Islet of Langerhans (tissue), 1 donor: Measurements from ENCODE around the gene PAIP2.
"Not testable (repeated sequence)": the region's sequence is repeated elsewhere in the genome, so short reads cannot be mapped to it uniquely, and the experiment has no call there.

Source experiments
- FAIRE-seq: peaks from one replicate; lab custom pipeline; 2011; peaks lifted over from hg19 to GRCh38; lab: Jason Lieb, UNC

PAIP2 gene

GRCh38 chr5:139392678-139393496 lies 51.2 kb downstream of the PAIP2 start:
- no peak for FAIRE-seq

GRCh38 chr5:139393497-139394122 lies 52.0 kb downstream of the PAIP2 start:
- no peak for FAIRE-seq

GRCh38 chr5:139394123-139394653 lies 52.5 kb downstream of the PAIP2 start:
- no peak for FAIRE-seq

GRCh38 chr5:139394654-139395566 lies 53.3 kb downstream of the PAIP2 start, which contains the start of gene PROB1:
Gene PROB1 (minus strand): TSS chr5:139395104. CDS start chr5:139395081, 23 bp downstream.
- no peak for FAIRE-seq

- no peak for FAIRE-seq
These were observed 54.4 kb downstream of the PAIP2 start for GRCh38 chr5:139395844-139396640.

- FAIRE-seq, result no peak
These were observed 55.0 kb downstream of the PAIP2 start for GRCh38 chr5:139396691-139397090.

GRCh38 chr5:139397921-139398320 lies 56.3 kb downstream of the PAIP2 start:
- no peak for FAIRE-seq

- FAIRE-seq, result no peak
These were observed 58.0 kb downstream of the PAIP2 start for GRCh38 chr5:139399501-139400121.

- FAIRE-seq, result no peak
These were observed 59.9 kb downstream of the PAIP2 start for GRCh38 chr5:139401546-139401945.

- FAIRE-seq, result no peak
These were observed 61.0 kb downstream of the PAIP2 start for GRCh38 chr5:139402561-139403158.

GRCh38 chr5:139403418-139403786 lies 61.7 kb downstream of the PAIP2 start:
- no peak for FAIRE-seq

GRCh38 chr5:139403787-139404483 lies 62.3 kb downstream of the PAIP2 start, which contains the start of gene SPATA24:
Gene SPATA24 (minus strand): TSS chr5:139404089. CDS start chr5:139404060, 29 bp downstream.
- FAIRE-seq, result no peak

GRCh38 chr5:139404484-139404840 lies 62.8 kb downstream of the PAIP2 start:
- FAIRE-seq, result no peak

- FAIRE-seq, result no peak
These were observed 65.3 kb downstream of the PAIP2 start for GRCh38 chr5:139406963-139407362.

- no peak for FAIRE-seq
These were observed 65.9 kb downstream of the PAIP2 start for GRCh38 chr5:139407517-139407916.

- FAIRE-seq, result no peak
These were observed 66.5 kb downstream of the PAIP2 start for GRCh38 chr5:139408191-139408590.

GRCh38 chr5:139409116-139409515 lies 67.5 kb downstream of the PAIP2 start:
- FAIRE-seq, result not testable (repeated sequence)

- FAIRE-seq, result no peak
These were observed 68.7 kb downstream of the PAIP2 start for GRCh38 chr5:139410121-139410992.
